ENCODE results near the gene RPL6. TPM values are rescaled to one million over a fixed set of nuclear protein-coding genes. Genes with fewer than 3 reads are reported as not detected.
"Not testable (repeated sequence)": the region's sequence is repeated elsewhere in the genome, so short reads cannot be mapped to it uniquely, and the experiment has no call there.

RPL6 gene
- total RNA-seq, 2 experiments from 2014 or later: 1,954 to 1,972 TPM

DNA sequence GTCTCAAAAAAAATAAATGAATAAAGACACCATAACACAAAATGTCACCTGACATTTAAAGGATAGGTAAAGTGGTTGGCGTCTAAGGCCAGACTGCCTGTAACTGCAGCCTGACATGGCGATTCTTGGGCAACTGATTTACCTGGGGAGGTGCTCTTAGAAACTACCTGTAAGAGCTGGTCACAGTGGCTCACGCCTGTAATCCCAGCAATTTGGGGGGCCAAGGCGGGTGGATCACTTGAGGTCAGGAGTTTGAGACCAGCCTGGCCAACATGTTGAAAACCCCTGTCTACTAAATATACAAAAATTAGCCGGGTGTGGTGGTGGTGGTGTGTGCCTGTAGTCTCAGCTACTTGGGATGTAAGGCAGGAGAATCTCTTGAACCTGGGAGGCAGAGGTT is 8.4 kb downstream of the RPL6 start:
- POLR2A ChIA-PET: interaction anchor here (0.6 kb wide), 1 partner anchor 156 kb away, joined by 4 read pairs; no protein-coding TSS in a partner anchor
- Mint-ChIP-seq H3K4me3 (no peak overlapping the region), H3K9me3 (no peaks in the 10 kb centered on the region), H3K4me1 (ENCODE audit: low read depth) (peaks cover 10% of the 10 kb centered on the region), H3K36me3 (ENCODE audit: low read depth) (peaks cover 21% of the 10 kb centered on the region), H3K27ac (no peak overlapping the region), H3K27me3 (no peaks in the 10 kb centered on the region)
- DNase-seq (no peak), ATAC-seq (no peak)
- intact Hi-C loops (cut with micrococcal nuclease): no loop called here
- no peak for TF ChIP-seq CTCF (IDR thresholded peaks at IDR 0.05)
- CTCF ChIA-PET: interaction anchor here (1.0 to 1.5 kb wide), 2 partner anchors 10 to 14 kb away, joined by 4 to 5 read pairs; no protein-coding TSS in a partner anchor

DNA sequence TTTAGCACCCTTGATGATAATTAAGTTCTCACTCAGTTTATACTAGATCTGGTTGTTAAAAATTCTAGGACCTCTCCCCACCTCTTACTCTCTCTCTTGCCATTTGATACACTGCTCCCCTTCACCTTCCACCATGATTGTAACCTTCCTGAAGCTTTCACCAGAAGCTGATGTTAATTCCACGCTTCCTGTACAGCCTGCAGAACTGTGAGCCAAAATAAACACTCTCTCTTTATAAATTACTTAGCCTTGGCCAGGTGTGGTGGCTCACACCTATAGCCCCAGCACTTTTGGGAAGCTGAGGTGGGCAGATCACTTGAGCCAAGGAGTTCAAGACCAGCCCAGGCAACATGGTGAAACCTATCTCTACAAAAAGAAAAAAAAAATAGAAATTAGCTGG is 16.1 kb downstream of the RPL6 start:
- Mint-ChIP-seq H3K27ac (no peak overlapping the region), H3K27me3 (peaks cover under 1% of the 10 kb centered on the region), H3K36me3 (ENCODE audit: low read depth) (no peaks in the 10 kb centered on the region), H3K4me3 (no peak overlapping the region), H3K9me3 (no peaks in the 10 kb centered on the region), H3K4me1 (ENCODE audit: low read depth) (no peaks in the 10 kb centered on the region)
- ChIA-PET POLR2A (interaction anchor here (0.6 to 2.0 kb wide), 3 partner anchors 9 to 366 kb away, joined by 3 to 6 read pairs (median 6); no protein-coding TSS in a partner anchor), CTCF (interaction anchor here (1.7 kb wide), 1 partner anchor 193 kb away, joined by 3 read pairs; no protein-coding TSS in a partner anchor)
- intact Hi-C loops (cut with micrococcal nuclease): no loop called here
- DNase-seq: no peak
- ATAC-seq: no peak
- no peak for TF ChIP-seq CTCF (IDR thresholded peaks at IDR 0.05)

DNA sequence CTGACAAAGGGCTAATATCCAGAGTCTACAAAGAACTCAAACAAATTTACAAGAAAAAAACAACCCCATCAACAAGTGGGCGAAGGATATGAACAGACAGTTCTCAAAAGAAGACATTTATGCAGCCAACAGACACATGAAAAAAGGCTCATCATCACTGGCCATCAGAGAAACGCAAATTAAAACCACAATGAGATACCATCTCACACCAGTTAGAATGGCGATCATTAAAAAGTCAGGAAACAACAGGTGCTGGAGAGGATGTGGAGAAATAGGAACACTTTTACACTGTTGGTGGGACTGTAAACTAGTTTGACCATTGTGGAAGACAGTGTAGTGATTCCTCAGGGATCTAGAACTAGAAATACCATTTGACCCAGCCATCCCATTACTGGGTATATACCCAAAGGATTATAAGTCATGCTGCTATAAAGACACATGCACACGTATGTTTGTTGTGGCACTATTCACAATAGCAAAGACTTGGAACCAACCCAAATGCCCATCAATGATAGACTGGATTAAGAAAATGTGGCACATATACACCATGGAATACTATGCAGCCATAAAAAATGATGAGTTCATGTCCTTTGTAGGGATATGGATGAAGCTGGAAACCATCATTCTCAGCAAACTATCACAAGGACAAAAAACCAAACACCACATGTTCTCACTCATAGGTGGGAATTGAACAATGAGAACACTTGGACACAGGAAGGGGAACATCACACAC is 19.3 kb downstream of the RPL6 start:
- POLR2A ChIA-PET; H3K27me3 Mint-ChIP-seq; H3K27ac Mint-ChIP-seq; DNase-seq; H3K9me3 Mint-ChIP-seq; H3K36me3 Mint-ChIP-seq (ENCODE audit: low read depth); H3K4me3 Mint-ChIP-seq; ATAC-seq: not testable (repeated sequence)
- intact Hi-C loops (cut with micrococcal nuclease): loop anchor here (10.0 kb wide), 1 partner anchor 445 kb away; no protein-coding TSS in a partner anchor
- CTCF ChIA-PET: interaction anchor here (1.6 to 4.3 kb wide), 2 partner anchors 192 to 257 kb away, joined by 4 to 74 read pairs; no protein-coding TSS in a partner anchor
- H3K4me1 Mint-ChIP-seq (ENCODE audit: low read depth): peaks cover 13% of the 10 kb centered on the region

DNA sequence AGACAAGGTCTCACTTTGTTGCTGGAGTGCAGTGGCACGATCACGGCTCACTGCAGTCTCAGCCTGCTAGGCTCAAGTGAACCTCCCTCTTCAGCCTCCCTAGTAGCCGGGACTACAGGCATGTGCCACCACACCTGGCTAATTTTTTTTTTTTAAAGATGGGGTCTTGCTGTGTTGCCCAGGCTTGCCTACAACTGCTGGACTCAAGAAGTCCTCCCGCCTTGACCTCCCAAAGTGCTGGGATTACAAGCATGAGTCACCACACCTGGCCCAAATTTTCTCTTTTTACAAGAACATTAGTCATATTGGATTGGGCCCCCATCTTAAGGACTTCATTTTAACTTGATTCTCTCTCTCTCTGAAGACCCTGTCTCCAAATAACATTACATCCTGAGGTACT is 20.2 kb downstream of the RPL6 start:
- POLR2A ChIA-PET: no interaction called here
- ATAC-seq (no peak), DNase-seq (no peak)
- H3K9me3 Mint-ChIP-seq: no peaks in the 10 kb centered on the region
- intact Hi-C loops (cut with micrococcal nuclease): loop anchor here (10.0 kb wide), 1 partner anchor 444 kb away; no protein-coding TSS in a partner anchor
- no peak overlapping the region for H3K4me3 Mint-ChIP-seq
- peaks cover 2% of the 10 kb centered on the region for H3K27me3 Mint-ChIP-seq
- no peak overlapping the region for H3K27ac Mint-ChIP-seq
- CTCF ChIA-PET: interaction anchor here (1.1 to 4.3 kb wide), 3 partner anchors 145 to 256 kb away, joined by 3 to 74 read pairs (median 4); no protein-coding TSS in a partner anchor
- TF ChIP-seq CTCF (IDR thresholded peaks at IDR 0.05): no peak
- H3K36me3 Mint-ChIP-seq (ENCODE audit: low read depth): no peaks in the 10 kb centered on the region
- H3K4me1 Mint-ChIP-seq (ENCODE audit: low read depth): peaks cover 13% of the 10 kb centered on the region

- Mint-ChIP-seq H3K27ac (peak overlapping the region; percentile 91), H3K4me3 (no peak overlapping the region), H3K9me3 (no peaks in the 10 kb centered on the region), H3K27me3 (peaks cover 2% of the 10 kb centered on the region), H3K4me1 (ENCODE audit: low read depth) (peaks cover 15% of the 10 kb centered on the region), H3K36me3 (ENCODE audit: low read depth) (no peaks in the 10 kb centered on the region)
- CTCF ChIA-PET: interaction anchor here (0.7 to 4.3 kb wide), 40 partner anchors 8 to 574 kb away, joined by 3 to 74 read pairs (median 4); partner anchors contain the start of genes ERP29, TMEM116 and TRAFD1
- no peak for TF ChIP-seq CTCF (IDR thresholded peaks at IDR 0.05)
- ATAC-seq (no peak), DNase-seq (no peak)
- POLR2A ChIA-PET: interaction anchor here (0.7 to 1.8 kb wide), 4 partner anchors 11 to 137 kb away, joined by 3 to 6 read pairs (median 3); no protein-coding TSS in a partner anchor
- intact Hi-C loops (cut with micrococcal nuclease): loop anchor here (2.0 to 10.0 kb wide), 2 partner anchors 188 to 442 kb away; no protein-coding TSS in a partner anchor
Measured at GRCh38 chr12:112386726-112387125, 22.7 kb downstream of the RPL6 start.
